Keratinocyte (primary cell): Measurements from ENCODE around the gene EPHB1. TPM values are rescaled to one million over a fixed set of nuclear protein-coding genes. Genes with fewer than 3 reads are reported as not detected.

Experiments
- DNase-seq: peaks from one replicate; pipeline ENCODE4 v3.0.0-alpha.2; 2011; ENCODE audit warnings: low read depth, missing footprints, low spot score
- FAIRE-seq: peaks from 2 replicates; lab custom pipeline; 2011; peaks lifted over from hg19 to GRCh38; lab: Jason Lieb, UNC
- H2AFZ ChIP-seq: 2 replicates; pipeline ENCODE4 v1.6.0; 2012; ENCODE audit warnings: low read length, control low read depth, inconsistent platforms; ENCODE audit not compliant: control insufficient read depth
- H3K27ac ChIP-seq: 2 replicates; pipeline ENCODE4 v1.5.1; 2011; ENCODE audit warnings: low read length; ENCODE audit not compliant: control insufficient read depth, insufficient read depth
- H3K27me3 ChIP-seq: 3 replicates; pipeline ENCODE4 v1.6.0; 2011; ENCODE audit warnings: low read length; ENCODE audit not compliant: control insufficient read depth, insufficient read depth; ENCODE audit errors: extremely low read depth
- H3K36me3 ChIP-seq, 2 experiments: 2 replicates in 1 of 2; 3 replicates in 1 of 2; pipeline ENCODE4 v1.5.1; 2011; ENCODE audit warnings: low read length in 2 of 2, mild to moderate bottlenecking in 1 of 2; ENCODE audit not compliant: control insufficient read depth in 2 of 2, insufficient read depth in 2 of 2; ENCODE audit errors: extremely low read depth in 1 of 2
- H3K4me1 ChIP-seq: 3 replicates; pipeline ENCODE4 v1.5.1; 2011; ENCODE audit warnings: low read length; ENCODE audit not compliant: control insufficient read depth, insufficient read depth; ENCODE audit errors: extremely low read depth
- H3K4me2 ChIP-seq: 3 replicates; pipeline ENCODE4 v1.6.0; 2011; ENCODE audit warnings: low read depth, low read length; ENCODE audit not compliant: control insufficient read depth, insufficient read depth; ENCODE audit errors: extremely low read depth
- H3K4me3 ChIP-seq, 3 experiments: fragments of 200-600 bp in 1 of 3; sonication (generic) in 1 of 3; 2 replicates in 2 of 3; 3 replicates in 1 of 3; pipeline ENCODE4 v1.5.1; 2011 to 2016; ENCODE audit warnings: low read length in 3 of 3, mild to moderate bottlenecking in 3 of 3, control low read depth in 2 of 3, inconsistent platforms in 1 of 3, low read depth in 1 of 3, mixed read lengths in 1 of 3, mixed run types in 1 of 3, moderate library complexity in 1 of 3; ENCODE audit not compliant: control insufficient read depth in 2 of 3, insufficient read depth in 2 of 3; ENCODE audit errors: extremely low read depth in 1 of 3
- H3K79me2 ChIP-seq: 2 replicates; pipeline ENCODE4 v1.6.0; 2012; ENCODE audit warnings: low read length; ENCODE audit not compliant: control insufficient read depth, insufficient read depth
- H3K9ac ChIP-seq: 3 replicates; pipeline ENCODE4 v1.6.0; 2011; ENCODE audit warnings: low read length; ENCODE audit not compliant: control insufficient read depth, insufficient read depth; ENCODE audit errors: extremely low read depth
- H3K9me1 ChIP-seq: 3 replicates; pipeline ENCODE4 v1.6.0; 2011; ENCODE audit warnings: low read length; ENCODE audit not compliant: control insufficient read depth, insufficient read depth; ENCODE audit errors: extremely low read depth
- H3K9me3 ChIP-seq: 2 replicates; pipeline ENCODE4 v1.5.1; 2012; ENCODE audit warnings: low read depth, low read length; ENCODE audit not compliant: control insufficient read depth
- H4K20me1 ChIP-seq: 3 replicates; pipeline ENCODE4 v1.6.0; 2011; ENCODE audit warnings: low read length; ENCODE audit not compliant: control insufficient read depth, insufficient read depth; ENCODE audit errors: extremely low read depth
- EZH2 ChIP-seq: IDR thresholded peaks from one replicate; pipeline ENCODE4 v1.6.1; 2012; ENCODE audit warnings: inconsistent platforms, mild to moderate bottlenecking, low read length, moderate library complexity
- dilution Hi-C: fragments of 300-500 bp; cut with MboI; formaldehyde crosslinking; loops from one replicate; pipeline ENCODE4 v1.7.0; 2020; ENCODE audit warnings: low sequenced_read_pairs; ENCODE audit not compliant: extremely low pct_ligation_motif_present
- polyA plus RNA-seq, 5 experiments: library from polyadenylated mRNA; depleted of rRNA in 3 of 5; stranded (reverse) in 3 of 5; stranded (forward) in 1 of 5; unstranded in 1 of 5; fragments of >200 nt; gene quantifications; 1 replicate in 1 of 5; 2 replicates in 3 of 5; 3 replicates in 1 of 5; pipeline versions ENCODE4 v1.2.1 to v1.2.3, GENCODE V29; 2011 to 2012; ENCODE audit warnings: missing spikeins in 2 of 5, low read depth in 1 of 5, low replicate concordance in 1 of 5
- TF ChIP-seq, protein P1 (sequence below), 3 experiments: IDR thresholded peaks in 1 of 3; conservative IDR thresholded peaks in 1 of 3; optimal IDR thresholded peaks in 1 of 3; 2 replicates in 2 of 3; 3 replicates in 1 of 3; pipeline versions ENCODE3 to v1.5.1; 2011; ENCODE audit warnings: low read length in 3 of 3, mild to moderate bottlenecking in 3 of 3, moderate library complexity in 2 of 3, control low read depth in 1 of 3, inconsistent platforms in 1 of 3; ENCODE audit not compliant: insufficient read depth in 2 of 3; ENCODE audit errors: extremely low read depth in 1 of 3

The EPHB1 gene
- polyA plus RNA-seq, 1 donor (not counting 4 experiments of a cell fraction or from before 2014, with no cell fraction given): 0.01 TPM

GRCh38 chr3:134874737-134875413 is 79.8 kb downstream of the EPHB1 start:
- no peak overlapping the region for H3K4me2 ChIP-seq
- H3K4me1 ChIP-seq: no peaks in the 10 kb centered on the region
- H3K79me2 ChIP-seq: no peaks in the 10 kb centered on the region
- no peaks in the 10 kb centered on the region for H3K36me3 ChIP-seq
- H2AFZ ChIP-seq: no peak overlapping the region
- no peak overlapping the region for H3K27ac ChIP-seq
- no peak overlapping the region for H3K9ac ChIP-seq
- no peak for DNase-seq
- H3K4me3 ChIP-seq: no peak overlapping the region
- no peaks in the 10 kb centered on the region for H3K9me3 ChIP-seq
- no peaks in the 10 kb centered on the region for H3K27me3 ChIP-seq
- dilution Hi-C loops: no loop called here
- FAIRE-seq: no peak
- H4K20me1 ChIP-seq: no peaks in the 10 kb centered on the region
- no peaks in the 10 kb centered on the region for H3K9me1 ChIP-seq
- TF ChIP-seq EZH2: no peak
- TF ChIP-seq, protein P1, sequence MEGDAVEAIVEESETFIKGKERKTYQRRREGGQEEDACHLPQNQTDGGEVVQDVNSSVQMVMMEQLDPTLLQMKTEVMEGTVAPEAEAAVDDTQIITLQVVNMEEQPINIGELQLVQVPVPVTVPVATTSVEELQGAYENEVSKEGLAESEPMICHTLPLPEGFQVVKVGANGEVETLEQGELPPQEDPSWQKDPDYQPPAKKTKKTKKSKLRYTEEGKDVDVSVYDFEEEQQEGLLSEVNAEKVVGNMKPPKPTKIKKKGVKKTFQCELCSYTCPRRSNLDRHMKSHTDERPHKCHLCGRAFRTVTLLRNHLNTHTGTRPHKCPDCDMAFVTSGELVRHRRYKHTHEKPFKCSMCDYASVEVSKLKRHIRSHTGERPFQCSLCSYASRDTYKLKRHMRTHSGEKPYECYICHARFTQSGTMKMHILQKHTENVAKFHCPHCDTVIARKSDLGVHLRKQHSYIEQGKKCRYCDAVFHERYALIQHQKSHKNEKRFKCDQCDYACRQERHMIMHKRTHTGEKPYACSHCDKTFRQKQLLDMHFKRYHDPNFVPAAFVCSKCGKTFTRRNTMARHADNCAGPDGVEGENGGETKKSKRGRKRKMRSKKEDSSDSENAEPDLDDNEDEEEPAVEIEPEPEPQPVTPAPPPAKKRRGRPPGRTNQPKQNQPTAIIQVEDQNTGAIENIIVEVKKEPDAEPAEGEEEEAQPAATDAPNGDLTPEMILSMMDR (optimal IDR thresholded peaks at IDR 0.05 in 1 of 3, IDR thresholded peaks at IDR 0.05 in 1 of 3, conservative IDR thresholded peaks at IDR 0.05 in 1 of 3; ENCODE audit: extremely low read depth in 1 of 3, insufficient read depth in 2 of 3, low read length in 3 of 3): no peak

DNA sequence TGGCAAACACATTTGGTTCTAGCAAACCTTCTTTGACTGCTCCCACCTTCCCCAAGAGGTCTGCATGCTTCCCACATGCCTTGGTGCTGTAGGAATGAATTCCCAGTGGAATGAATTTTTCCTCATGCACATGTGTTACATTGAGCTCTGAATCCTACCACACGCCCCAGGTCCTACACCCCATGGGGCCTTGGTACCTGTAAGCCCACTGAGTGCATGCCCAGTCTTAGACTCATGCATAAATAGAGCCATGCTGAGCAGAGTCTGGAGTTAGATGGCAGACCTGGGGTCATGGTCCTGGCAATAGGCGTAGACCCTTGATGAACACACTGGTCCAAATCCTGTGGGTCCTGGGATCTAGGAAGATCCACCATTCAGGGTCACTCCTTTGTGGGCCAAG is 81.8 kb downstream of the EPHB1 start:
- FAIRE-seq (no peak), DNase-seq (no peak)
- H3K36me3 ChIP-seq: no peaks in the 10 kb centered on the region
- H3K4me2 ChIP-seq: no peak overlapping the region
- dilution Hi-C loops: no loop called here
- H2AFZ ChIP-seq: no peak overlapping the region
- no peaks in the 10 kb centered on the region for H3K79me2 ChIP-seq
- H3K9me1 ChIP-seq: no peaks in the 10 kb centered on the region
- H3K9me3 ChIP-seq: no peaks in the 10 kb centered on the region
- no peak overlapping the region for H3K9ac ChIP-seq
- no peaks in the 10 kb centered on the region for H3K4me1 ChIP-seq
- no peaks in the 10 kb centered on the region for H3K27me3 ChIP-seq
- no peak overlapping the region for H3K27ac ChIP-seq
- no peak overlapping the region for H3K4me3 ChIP-seq
- no peaks in the 10 kb centered on the region for H4K20me1 ChIP-seq
- TF ChIP-seq, protein P1 (optimal IDR thresholded peaks at IDR 0.05 in 1 of 3, IDR thresholded peaks at IDR 0.05 in 1 of 3, conservative IDR thresholded peaks at IDR 0.05 in 1 of 3; ENCODE audit: extremely low read depth in 1 of 3, insufficient read depth in 2 of 3, low read length in 3 of 3): no peak
